NCI-H69 (cell line): ENCODE results near the gene ME3.
"Not testable (repeated sequence)": the region's sequence is repeated elsewhere in the genome, so short reads cannot be mapped to it uniquely, and the experiment has no call there.

Source experiments
- DNase-seq: peaks from one replicate; lab custom pipeline; 2025; lab: John Stamatoyannopoulos, UW

Gene ME3

DNA sequence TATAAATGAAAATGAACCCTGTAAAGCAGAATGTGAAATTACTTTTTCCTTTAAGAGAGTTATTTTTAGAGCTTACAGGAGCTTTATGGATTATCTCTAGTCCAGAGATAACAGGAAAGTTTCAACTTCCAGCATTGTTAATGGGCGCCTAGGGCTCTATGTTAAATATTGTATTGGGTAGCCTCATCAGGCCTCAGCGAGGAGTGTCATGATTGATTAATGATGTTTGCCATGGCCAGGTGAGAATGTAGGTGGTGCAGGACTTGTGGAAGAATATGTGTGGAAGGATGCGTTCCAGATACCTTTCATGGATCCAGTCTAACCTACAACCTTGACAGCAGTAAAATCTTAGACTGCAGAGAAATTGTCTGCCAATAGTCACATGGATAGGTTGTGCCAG lies 50.6 kb downstream of the ME3 start:
- peak; percentile 81 for DNase-seq

DNA sequence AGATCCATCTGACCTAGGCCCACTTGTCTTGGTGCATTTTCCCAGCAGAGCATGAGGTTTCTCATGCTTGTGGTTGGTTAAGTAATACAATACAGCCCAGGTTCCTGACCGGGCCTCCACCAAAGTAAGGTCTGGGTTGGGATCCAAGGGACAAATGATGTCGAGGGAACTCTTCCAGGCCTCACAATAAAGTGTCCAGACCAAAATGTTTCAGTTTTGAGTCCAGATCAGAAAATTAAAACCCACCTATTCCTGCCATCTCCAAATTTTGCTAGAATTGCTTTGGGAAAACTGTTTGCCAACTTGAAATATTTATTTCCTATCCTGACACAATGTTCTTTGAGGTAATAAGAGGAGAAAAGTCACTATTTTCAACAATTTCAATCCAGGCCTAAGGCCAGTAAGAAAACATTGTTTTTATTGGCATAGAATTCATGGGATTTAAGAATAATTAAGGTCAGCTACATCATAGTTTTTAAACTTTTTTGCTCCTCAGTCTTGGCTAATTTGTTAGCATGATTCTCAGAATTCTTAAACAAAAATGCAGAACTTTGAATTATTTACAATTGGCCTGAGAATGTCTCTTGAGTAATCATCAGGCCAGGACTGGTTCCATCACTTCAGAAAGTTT lies 51.4 kb downstream of the ME3 start:
- no peak for DNase-seq

DNA sequence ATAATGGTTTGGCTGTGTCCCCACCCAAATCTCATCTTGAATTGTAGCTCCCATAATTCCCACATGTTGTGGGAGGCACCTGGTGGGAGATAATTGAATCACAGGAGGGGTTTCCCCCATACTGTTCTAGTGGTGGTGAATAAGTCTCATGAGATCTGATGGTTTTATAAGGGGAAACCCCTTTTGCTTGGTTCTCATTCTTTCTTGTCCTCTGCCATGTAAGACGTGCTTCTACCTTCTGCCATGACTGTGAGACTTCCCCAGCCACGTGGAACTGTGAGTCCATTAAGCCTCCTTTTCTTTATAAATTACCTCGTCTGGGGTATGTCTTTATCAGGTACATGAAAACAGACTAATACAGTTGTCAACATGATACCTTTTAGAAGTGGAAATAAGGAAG lies 53.0 kb downstream of the ME3 start:
- not testable (repeated sequence) for DNase-seq

GRCh38 chr11:86617502-86617901 lies 54.9 kb downstream of the ME3 start:
- no peak for DNase-seq

DNA sequence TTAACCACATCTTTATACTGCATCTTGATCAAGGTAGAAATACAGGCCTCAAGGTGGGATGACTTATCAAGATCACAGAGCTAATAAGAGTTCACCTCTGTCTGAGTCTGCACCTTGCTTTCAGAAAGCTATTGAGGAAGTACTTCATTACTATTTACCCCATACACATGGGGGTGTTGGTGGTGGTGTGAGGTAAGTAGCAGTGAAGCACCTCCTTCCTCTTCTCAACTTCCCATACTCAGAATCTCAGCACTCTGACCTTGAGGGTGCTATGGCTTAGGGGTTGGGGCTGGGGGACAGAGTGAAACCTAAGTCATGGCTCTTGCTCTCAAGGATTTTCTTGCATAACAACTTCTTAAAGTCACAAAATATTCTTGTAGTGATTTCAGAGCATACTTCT lies 56.9 kb downstream of the ME3 start:
- no peak for DNase-seq

DNA sequence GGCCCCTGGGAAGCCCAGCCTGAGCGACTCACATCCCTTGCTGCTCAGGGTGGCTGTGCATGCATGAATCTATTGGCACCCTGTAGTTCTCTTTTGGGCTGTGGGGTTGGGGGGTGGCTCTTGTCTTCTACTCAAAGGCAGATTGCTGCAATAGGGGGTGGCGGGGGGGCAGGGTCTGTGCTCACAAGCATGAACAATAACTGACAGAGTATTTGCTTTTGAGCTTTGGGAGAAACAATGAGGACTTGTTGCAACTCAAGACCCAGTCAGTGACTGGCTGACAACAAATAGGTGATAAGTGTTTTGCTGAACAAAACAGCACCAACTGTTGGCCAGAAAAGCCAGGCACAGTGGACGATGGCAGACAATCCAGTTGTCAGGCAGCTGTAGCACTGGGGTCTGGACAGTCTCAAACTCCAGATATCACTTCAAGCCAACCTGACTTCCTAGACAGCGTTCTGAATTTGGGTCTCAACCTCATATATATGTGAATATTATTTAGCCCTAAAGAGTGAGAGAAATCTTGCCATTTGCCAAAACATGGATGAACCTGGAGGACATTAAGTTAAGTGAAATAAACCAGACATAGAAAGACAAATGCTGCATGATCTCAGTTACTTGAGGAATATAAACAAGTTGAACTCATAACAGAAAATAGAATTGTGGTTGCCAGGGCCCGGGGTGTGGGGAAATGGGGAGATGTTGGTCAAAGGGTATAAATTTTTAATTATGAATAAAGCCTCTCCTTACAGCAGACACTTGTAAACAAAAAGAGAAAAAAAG lies 61.7 kb downstream of the ME3 start:
- DNase-seq, result peak; percentile 19

- DNase-seq, result peak; percentile 89
These were observed 64.1 kb downstream of the ME3 start for GRCh38 chr11:86608251-86608799.

DNA sequence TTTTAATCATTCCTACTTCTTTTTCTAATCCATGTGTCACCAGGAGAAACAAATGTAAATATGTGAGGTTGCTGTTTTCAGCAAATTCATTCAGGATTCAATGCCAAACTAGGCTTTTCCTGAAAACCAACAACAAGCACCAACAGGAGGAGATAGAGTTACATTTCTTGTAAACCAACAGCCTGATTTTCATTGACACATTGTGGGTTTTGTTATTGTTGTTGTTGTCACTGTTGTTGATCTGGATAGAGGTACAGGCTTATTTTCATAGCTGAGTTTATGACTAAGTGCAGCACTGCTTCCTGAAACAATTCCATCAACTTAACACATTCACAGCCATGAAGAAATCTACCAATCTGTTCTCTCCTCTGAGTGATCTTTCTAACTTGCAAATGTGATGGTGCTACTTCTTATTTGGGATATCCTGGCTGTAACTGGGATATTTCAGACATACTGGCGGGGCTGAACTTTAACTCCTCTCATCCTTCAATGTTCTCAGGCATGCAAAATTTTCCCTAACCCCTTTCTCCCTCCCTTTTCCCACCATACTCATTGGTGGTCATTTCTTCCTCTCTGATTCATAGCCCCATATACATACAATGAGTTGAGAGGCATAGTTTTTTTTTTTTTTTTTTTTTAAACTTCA lies 65.5 kb downstream of the ME3 start:
- no peak for DNase-seq

DNA sequence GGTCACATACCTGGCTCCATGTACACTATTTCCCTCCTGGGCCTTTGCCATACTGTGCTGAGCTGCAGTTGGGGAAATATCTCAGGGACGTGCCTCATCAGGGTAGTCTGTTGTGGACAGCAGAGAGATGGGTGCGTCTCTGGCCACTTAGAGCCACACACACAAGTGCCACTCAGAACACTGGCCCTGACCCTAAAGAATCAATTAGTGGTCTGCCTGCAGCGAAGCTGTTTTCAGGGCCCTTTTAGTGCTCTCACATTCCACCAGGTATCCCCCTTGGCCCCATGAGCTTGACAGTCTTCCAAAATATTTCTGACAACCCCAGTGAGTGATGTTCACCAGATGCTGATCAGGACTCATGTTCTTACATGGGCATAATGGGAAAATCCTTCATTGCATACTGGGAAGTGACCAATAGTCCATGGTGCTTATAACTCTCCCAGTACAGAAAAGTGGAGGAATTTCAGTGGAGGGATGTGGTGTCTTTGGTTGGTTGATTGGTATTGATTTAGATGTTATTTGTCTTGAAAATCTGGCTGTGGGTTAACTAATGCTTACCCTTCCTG lies 66.1 kb downstream of the ME3 start:
- no peak for DNase-seq

- peak; percentile 42 for DNase-seq
These were observed 75.4 kb downstream of the ME3 start for GRCh38 chr11:86596861-86597586.

DNA sequence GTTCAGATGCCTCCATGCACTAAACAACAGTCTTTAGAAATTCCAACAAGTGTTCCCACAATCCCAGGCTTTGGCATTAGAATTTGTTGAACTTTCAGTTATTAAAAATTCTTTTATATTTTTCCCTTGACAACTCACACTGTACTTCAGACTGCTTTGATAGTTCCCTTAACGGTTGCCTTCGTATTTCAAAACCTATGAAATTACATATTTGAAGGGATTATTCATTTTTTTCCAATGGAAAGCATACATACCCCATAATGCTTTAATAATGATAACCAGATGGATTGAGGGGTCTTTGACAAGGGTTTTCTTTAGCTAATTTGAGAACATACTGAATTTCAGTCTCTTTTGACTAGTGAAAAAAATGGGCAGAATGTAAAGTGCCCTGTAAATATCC lies 76.5 kb downstream of the ME3 start:
- no peak for DNase-seq

DNA sequence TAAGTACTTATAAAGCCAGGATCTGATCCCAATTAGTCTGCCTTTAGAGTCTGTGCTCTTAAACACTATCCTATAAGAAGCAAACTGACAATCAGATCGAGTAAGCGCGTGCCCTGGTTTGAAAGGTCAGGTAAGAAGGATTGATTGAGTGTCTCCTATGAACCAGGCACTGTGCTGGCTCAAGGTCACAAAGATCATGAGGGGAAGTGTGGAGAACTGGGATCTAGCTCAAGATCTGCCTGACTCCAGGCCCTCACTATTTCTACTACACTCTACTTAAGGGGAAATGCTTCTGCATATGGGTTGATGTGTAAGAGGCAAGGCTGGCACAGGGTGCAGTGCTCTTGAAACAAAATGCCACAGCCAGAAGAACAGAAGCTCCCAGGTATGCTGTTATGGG lies 77.0 kb downstream of the ME3 start:
- DNase-seq, result peak; percentile 19

DNA sequence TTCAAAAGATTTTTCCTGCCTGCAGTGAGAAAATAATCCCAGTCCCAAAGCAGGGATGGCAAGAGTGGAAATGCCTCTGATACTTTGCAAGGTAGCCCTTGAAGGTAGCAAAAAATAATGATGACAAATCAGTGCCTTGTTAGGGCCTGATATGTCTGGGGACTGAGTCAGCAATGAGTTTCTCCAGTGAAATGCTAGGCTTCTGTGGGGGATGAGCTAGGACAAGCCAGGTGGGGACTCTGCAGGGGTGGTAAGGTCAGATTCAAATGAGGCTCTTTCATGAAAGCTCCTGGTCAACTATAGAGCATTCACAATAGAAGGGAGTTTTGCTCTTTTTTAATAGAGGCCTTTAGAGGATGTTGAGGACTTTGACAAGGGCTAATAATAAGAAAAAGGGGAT lies 77.7 kb downstream of the ME3 start:
- peak; percentile 68 for DNase-seq

DNA sequence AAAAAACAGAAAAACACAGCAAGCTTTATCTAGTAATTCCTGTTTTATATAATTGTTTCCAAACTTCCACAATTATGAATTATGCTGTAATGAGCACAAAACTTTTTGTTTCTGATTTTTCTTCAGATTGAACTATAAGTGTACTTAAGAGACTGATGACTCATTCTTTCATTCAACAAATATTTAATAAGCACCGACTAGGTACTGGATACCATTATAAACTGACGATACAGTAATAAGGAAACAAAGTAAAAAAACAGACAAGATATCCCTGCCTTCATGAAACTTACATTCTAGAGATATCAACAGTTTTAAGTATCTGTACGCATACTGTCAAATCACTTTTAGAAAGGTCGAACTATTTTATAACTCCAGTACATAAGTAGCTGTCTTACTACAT lies 78.6 kb downstream of the ME3 start:
- no peak for DNase-seq

- peak; percentile 98 for DNase-seq
These were observed 79.6 kb downstream of the ME3 start for GRCh38 chr11:86592659-86593451.

DNA sequence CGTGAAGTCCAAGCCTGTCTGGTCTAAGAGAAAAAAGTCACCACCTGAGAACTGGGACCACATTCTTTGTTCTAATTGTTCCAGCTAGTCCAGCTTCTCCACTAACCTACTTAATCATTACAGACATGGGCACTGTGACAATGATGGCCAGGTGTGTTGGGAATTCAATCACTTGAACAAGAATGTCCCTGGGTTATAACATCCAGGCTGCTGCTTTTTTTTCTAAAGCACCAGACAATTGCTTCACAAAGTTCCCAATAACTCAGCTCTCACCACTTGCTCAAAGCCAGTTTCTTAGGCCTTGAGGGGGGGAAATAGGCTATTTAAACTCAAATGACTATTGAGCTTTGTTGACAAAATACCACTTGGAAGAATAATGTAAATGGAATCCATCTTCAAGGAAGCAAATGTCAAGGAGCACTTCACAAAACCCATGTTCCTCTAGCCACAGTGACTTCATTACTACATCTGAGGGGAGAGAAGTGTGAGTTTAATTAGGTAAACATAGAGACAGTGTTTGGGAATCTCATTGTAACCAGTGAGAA lies 80.3 kb downstream of the ME3 start:
- peak; percentile 64 for DNase-seq

DNA sequence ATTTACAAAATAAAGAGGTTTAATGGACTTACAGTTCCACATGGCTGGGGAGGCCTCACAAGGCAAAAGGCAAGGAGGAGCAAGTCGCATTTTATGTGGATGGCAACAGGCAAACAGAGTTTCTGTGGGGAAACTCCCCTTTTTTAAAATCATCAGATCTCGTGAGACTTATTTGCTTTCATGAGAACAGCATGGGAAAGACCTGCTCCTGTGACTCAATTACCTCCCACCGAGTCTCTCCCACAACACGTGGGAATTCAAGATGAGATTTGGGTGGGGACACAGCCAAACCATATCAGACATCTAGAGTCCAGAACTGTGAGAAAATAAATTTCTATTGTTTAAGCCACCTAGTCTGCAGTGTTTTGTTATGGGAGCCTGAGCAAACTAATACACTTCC lies 80.8 kb downstream of the ME3 start:
- DNase-seq, result no peak

GRCh38 chr11:86589856-86590589 lies 82.4 kb downstream of the ME3 start:
- DNase-seq, result no peak

- DNase-seq, result no peak
These were observed 83.2 kb downstream of the ME3 start for GRCh38 chr11:86589204-86589603.

DNA sequence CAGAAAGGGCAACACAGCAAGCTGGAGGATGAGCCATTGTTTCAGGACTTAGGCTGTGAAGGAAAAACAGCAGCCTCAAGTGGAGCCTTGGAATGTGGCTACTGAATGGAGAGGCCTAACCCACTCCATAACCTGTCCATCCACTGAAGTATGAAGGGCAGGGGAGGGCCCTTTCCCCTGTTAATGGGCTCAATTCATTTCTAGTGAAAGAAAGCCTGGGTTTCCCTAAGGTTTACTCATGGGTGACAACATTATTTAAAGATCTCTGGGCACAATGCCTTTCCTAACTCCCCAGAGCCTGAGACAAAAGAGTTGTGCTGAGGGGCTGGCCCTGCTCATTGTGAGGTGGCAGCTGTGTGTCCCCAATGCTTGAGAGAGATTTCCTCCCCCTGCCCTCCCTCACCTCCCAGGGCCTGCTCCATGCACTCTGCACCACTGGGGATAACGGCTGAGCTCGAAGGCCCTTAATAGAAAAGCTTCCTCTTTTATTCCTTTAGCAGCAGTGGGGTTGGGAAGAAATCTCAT lies 83.8 kb downstream of the ME3 start:
- DNase-seq, result peak; percentile 97
